Spleen (tissue), 7 donors: Measurements from ENCODE around the gene TXNL4A.

Experiments
- POLR2A ChIP-seq, 3 donors: fragments of 450-650 bp; IDR thresholded peaks; one replicate each; pipeline ENCODE4 v1.5.1; 2017; ENCODE audit warnings: antibody characterized with exemption in 3 of 3, mild to moderate bottlenecking in 1 of 3
- POLR2AphosphoS5 ChIP-seq, 3 donors: sonication (generic); formaldehyde crosslinking; IDR thresholded peaks; one replicate each; pipeline ENCODE4 v1.5.1; 2017; ENCODE audit warnings: antibody characterized with exemption in 3 of 3
- TF ChIP-seq, protein P1 (sequence below), 11 experiments: fragments of 200-600 bp in 7 of 11; fragments of 450-650 bp in 4 of 11; sonication (generic) in 4 of 11; IDR thresholded peaks in 8 of 11; conservative IDR thresholded peaks in 3 of 11; 1 replicate in 7 of 11; 2 replicates in 4 of 11; pipeline versions ENCODE4 v1.4.0 to v1.8.0; 2016 to 2021; ENCODE audit warnings: antibody characterized with exemption in 11 of 11, inconsistent platforms in 4 of 11, mild to moderate bottlenecking in 1 of 11
- donor health status: DM: no; HTN: no; CAD: no; lungs with moderate emphysema.
- donor health status: DM: no; HTN: no; CAD: no.
- donor health status: DM: no; HTN: no; CAD: no.

DNA sequence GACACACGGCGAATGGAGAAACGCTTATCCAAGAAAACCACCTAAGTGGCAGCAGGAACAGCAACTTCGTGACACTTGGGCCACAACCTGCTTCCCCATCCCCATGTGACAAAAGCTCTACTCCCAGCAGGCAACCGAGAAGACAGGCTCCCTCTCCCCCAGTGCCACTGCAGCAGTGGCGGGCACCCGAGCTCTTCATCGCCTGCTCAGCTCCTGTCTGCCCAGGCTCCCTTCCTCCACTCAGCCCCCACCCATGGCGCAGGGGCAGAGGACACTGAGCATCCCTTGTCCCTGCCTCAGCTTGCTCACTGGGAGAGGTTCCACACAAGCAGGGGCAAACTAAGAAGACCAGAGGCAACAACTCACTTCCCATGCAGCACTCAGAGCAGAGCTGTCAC lies 59.8 kb downstream of the TXNL4A start:
- TF ChIP-seq, protein P1, sequence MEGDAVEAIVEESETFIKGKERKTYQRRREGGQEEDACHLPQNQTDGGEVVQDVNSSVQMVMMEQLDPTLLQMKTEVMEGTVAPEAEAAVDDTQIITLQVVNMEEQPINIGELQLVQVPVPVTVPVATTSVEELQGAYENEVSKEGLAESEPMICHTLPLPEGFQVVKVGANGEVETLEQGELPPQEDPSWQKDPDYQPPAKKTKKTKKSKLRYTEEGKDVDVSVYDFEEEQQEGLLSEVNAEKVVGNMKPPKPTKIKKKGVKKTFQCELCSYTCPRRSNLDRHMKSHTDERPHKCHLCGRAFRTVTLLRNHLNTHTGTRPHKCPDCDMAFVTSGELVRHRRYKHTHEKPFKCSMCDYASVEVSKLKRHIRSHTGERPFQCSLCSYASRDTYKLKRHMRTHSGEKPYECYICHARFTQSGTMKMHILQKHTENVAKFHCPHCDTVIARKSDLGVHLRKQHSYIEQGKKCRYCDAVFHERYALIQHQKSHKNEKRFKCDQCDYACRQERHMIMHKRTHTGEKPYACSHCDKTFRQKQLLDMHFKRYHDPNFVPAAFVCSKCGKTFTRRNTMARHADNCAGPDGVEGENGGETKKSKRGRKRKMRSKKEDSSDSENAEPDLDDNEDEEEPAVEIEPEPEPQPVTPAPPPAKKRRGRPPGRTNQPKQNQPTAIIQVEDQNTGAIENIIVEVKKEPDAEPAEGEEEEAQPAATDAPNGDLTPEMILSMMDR (IDR thresholded peaks at IDR 0.05 in 8 of 11, conservative IDR thresholded peaks at IDR 0.05 in 3 of 11) = no peak
- TF ChIP-seq POLR2AphosphoS5 (IDR thresholded peaks at IDR 0.05) = no peak
- TF ChIP-seq POLR2A (IDR thresholded peaks at IDR 0.05) = no peak
